ENCODE measurements around the gene ATRNL1. TPM values are rescaled to one million over a fixed set of nuclear protein-coding genes. Genes with fewer than 3 reads are reported as not detected.

Gene ATRNL1
- total RNA-seq, 4 donors from 2014 or later: 0.34 to 0.98 (median 0.44) TPM; not detected in 1

DNA sequence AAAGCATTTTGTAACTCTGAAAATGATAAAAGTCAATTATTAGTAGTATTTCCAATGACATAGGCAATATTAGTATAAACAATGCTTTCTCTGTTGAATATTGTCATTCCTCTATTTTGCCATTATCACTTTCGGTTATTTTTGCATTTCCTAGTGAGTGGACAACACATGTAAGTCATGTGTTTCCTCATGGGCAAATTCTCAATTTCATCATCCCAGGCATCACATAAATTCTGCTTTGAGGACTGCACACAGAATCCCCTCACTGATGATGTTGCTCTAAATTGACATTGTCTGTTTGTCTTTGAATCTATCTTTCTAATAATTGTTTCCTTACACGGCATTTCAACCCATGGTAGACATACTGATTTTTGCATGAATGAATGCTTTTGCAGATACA lies 842.6 kb downstream of the ATRNL1 start:
- TF ChIP-seq, protein P1, sequence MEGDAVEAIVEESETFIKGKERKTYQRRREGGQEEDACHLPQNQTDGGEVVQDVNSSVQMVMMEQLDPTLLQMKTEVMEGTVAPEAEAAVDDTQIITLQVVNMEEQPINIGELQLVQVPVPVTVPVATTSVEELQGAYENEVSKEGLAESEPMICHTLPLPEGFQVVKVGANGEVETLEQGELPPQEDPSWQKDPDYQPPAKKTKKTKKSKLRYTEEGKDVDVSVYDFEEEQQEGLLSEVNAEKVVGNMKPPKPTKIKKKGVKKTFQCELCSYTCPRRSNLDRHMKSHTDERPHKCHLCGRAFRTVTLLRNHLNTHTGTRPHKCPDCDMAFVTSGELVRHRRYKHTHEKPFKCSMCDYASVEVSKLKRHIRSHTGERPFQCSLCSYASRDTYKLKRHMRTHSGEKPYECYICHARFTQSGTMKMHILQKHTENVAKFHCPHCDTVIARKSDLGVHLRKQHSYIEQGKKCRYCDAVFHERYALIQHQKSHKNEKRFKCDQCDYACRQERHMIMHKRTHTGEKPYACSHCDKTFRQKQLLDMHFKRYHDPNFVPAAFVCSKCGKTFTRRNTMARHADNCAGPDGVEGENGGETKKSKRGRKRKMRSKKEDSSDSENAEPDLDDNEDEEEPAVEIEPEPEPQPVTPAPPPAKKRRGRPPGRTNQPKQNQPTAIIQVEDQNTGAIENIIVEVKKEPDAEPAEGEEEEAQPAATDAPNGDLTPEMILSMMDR (IDR thresholded peaks at IDR 0.05; ENCODE audit: low read depth): no peak

GRCh38 chr10:115936926-115937767 lies 844.0 kb downstream of the ATRNL1 start:
- TF ChIP-seq, protein P1 (IDR thresholded peaks at IDR 0.05; ENCODE audit: low read depth): no peak

GRCh38 chr10:115937768-115938056 lies 844.5 kb downstream of the ATRNL1 start:
- TF ChIP-seq, protein P1 (IDR thresholded peaks at IDR 0.05; ENCODE audit: low read depth): no peak

DNA sequence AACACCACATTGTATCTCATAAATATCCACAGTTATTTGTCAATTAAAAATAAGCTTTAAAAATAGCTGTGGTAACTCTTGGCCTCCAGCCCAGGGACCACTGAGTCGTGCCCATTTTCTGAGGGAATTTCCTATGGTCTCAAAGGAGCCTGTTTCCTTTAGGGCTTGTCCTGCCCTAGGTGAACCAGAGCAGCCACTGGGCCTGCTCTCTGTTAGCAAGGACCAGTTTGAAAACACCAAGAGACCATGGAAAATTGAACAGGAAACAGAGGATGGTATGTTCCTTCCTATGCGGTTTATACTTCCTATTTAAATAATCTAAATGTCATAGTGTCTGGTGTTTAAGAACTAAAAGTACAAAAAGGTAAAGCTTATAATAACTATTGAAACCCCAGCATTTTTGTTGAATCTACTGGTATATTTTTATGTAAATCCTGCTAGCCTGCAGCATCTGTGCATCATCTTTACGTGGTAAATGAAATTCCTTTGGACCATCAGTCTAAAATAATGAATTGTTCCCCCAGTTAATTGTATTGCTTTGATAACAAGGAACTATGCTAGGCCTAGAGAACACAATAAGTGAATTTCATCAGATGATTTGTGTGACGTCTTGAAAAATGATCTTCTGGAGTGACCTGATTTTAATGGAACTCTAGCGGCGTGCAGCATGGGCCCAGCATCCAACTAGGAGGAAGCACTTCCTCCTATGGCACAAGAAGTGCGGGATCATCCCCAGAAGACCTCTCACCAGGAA lies 846.1 kb downstream of the ATRNL1 start:
- TF ChIP-seq, protein P1 (IDR thresholded peaks at IDR 0.05; ENCODE audit: low read depth): no peak

GRCh38 chr10:115941361-115941771 lies 848.2 kb downstream of the ATRNL1 start:
- TF ChIP-seq, protein P1 (IDR thresholded peaks at IDR 0.05; ENCODE audit: low read depth): no peak

DNA sequence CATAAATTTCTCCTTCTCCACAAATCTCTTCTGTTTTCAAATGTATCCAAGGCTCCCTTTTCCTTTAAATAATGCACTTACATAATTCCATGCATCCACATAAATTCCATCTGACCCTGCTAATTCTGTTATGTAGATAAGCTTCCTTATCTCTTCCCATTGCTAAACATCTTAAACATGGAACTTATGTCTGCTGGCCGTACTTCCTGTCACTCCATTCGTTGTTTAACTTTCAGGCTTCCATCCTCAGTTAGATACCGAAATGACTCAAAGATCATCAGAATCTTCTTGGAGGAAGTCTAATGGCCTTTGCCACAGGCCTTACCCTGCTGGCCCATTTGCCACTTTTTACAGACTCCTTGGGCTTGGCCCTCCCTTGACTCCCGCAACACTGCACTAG lies 848.9 kb downstream of the ATRNL1 start:
- TF ChIP-seq, protein P1 (IDR thresholded peaks at IDR 0.05; ENCODE audit: low read depth): no peak

DNA sequence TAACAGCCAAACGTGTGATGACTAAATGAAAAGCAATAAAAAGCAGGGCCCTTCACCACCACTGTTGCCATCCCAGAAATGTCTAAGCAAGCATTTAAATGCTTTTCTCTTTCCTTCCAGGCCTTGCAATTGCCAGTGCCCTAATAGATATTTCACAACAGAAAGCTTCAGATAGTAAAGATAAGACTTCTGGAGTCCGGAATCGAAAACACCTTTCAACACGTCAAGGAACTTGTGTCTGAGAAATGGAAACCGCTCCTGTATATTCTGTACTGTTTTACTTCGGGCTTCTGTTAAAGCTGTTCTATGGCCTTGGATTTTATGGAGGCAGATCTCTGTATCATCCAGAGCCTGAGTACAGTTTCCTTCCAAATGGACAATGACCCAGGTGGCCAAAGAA lies 851.4 kb downstream of the ATRNL1 start:
- TF ChIP-seq, protein P1 (IDR thresholded peaks at IDR 0.05; ENCODE audit: low read depth): no peak

All from subcutaneous adipose tissue (tissue), 4 donors.